Right lobe of liver (tissue), 6 donors: Measurements from ENCODE around the gene SLC41A3. TPM values are rescaled to one million over a fixed set of nuclear protein-coding genes. Genes with fewer than 3 reads are reported as not detected.

ENCODE experiments used
- ATAC-seq, 4 donors: fragments of 200-7000 bp; cut with Tn5 transposase; one replicate each; pipeline ENCODE4 v1.9.1; 2020; ENCODE audit warnings: mild to moderate bottlenecking in 4 of 4, moderate library complexity in 4 of 4
- DNase-seq, 3 donors: peaks; one replicate each; pipeline ENCODE4 v3.0.0-alpha.2; 2020
- H3K27ac ChIP-seq, 3 donors: fragments of 200-600 bp; one replicate each; pipeline ENCODE4 v1.8.0; 2022
- H3K27me3 ChIP-seq, 2 donors: fragments of 200-600 bp; one replicate each; pipeline ENCODE4 v1.8.0; 2022
- H3K36me3 ChIP-seq, 4 donors: fragments of 200-600 bp; sonication (generic) in 1 of 4; one replicate each; pipeline versions ENCODE4 v1.5.1 to v1.8.0; 2017 to 2022; ENCODE audit warnings: control low read depth in 1 of 4
- H3K4me1 ChIP-seq, 4 donors: fragments of 200-600 bp; sonication (generic) in 1 of 4; one replicate each; pipeline versions ENCODE4 v1.5.1 to v1.8.0; 2017 to 2022; ENCODE audit warnings: control low read depth in 1 of 4
- H3K4me3 ChIP-seq, 3 donors: fragments of 200-600 bp; one replicate each; pipeline ENCODE4 v1.8.0; 2022
- H3K9me3 ChIP-seq, 4 donors: fragments of 200-600 bp; sonication (generic) in 1 of 4; one replicate each; pipeline versions ENCODE4 v1.5.1 to v1.8.0; 2017 to 2022; ENCODE audit warnings: control low read depth in 1 of 4
- CTCF ChIP-seq, 4 donors: fragments of 200-600 bp in 3 of 4; fragments of 450-650 bp in 1 of 4; IDR thresholded peaks; one replicate each; pipeline versions ENCODE4 v1.5.1 to v1.8.0; 2016 to 2022; ENCODE audit warnings: antibody characterized with exemption in 4 of 4, mild to moderate bottlenecking in 2 of 4
- POLR2A ChIP-seq: fragments of 450-650 bp; IDR thresholded peaks from one replicate; pipeline ENCODE4 v1.6.1; 2017; ENCODE audit warnings: antibody characterized with exemption, mild to moderate bottlenecking
- WGBS: methylation state at CpG from one replicate; pipeline ENCODE4 v1.1.6; 2018; ENCODE audit warnings: low coverage, low lambda C conversion rate; ENCODE audit not compliant: insufficient coverage; ENCODE audit errors: missing lambda C conversion rate; 5-methylcytosine and 5-hydroxymethylcytosine counted together
- intact Hi-C, 2 donors: fragments of 100-400 bp; cut with DNase I; formaldehyde crosslinking; loops; one replicate each; pipeline versions ENCODE4 v1.11.2 to v1.14.1; 2022
- total RNA-seq, 6 experiments: library from RNA; depleted of rRNA in 2 of 6; stranded (reverse); fragments of >200 nt in 2 of 6; fragmentation: NEBNext Ultra II Directional in 3 of 6; extraction: Animal tissue kit (Norgen Biotek cat#: 25700) in 3 of 6; gene quantifications; one replicate each; pipeline versions ENCODE4 v1.1.0 to v1.2.4, GENCODE V29; 2016 to 2023
- donor health status: DM: no; HTN: yes; CAD: no.
- donor health status: DM: no; HTN: no; CAD: no.
- donor health status: DM: no; HTN: no; CAD: no.
- donor health status: DM: no; HTN: yes; CAD: no.
- donor health status: DM: no; HTN: yes; CAD: no.

The SLC41A3 gene
- total RNA-seq, 6 experiments from 2014 or later = 12.7 to 29.1 (median 15.9) TPM

- 83% methylated on average over 6 of the region's 18 CpGs for WGBS
- peak in 2 of 3 donors; percentile 39 to 47 for DNase-seq
- Histone ChIP-seq H3K27ac (no peak overlapping the region), H3K27me3 (no peaks in the 10 kb centered on the region), H3K4me3 (no peak overlapping the region), H3K9me3 (no peaks in the 10 kb centered on the region), H3K4me1 (no peaks in the 10 kb centered on the region), H3K36me3 (peaks cover 0 to 100% (median 49%) of the 10 kb centered on the region in 4 donors)
- TF ChIP-seq POLR2A (no peak), CTCF (IDR thresholded peaks at IDR 0.05) (no peak)
- ATAC-seq = no peak
- intact Hi-C loops = no loop called here
Measured at GRCh38 chr3:126111566-126112475, 27.9 kb upstream of the SLC41A3 start.

- peak in 2 of 3 donors; percentile 28 to 54 for DNase-seq
- H3K27ac ChIP-seq = no peak overlapping the region
- H3K27me3 ChIP-seq = no peaks in the 10 kb centered on the region
- H3K9me3 ChIP-seq = no peaks in the 10 kb centered on the region
- ATAC-seq = no peak
- WGBS = 83% methylated on average over 5 of the region's 10 CpGs
- TF ChIP-seq POLR2A = no peak
- no peak for TF ChIP-seq CTCF (IDR thresholded peaks at IDR 0.05)
- peaks cover 0 to 100% (median 49%) of the 10 kb centered on the region in 4 donors for H3K36me3 ChIP-seq
- H3K4me1 ChIP-seq = no peaks in the 10 kb centered on the region
- no peak overlapping the region for H3K4me3 ChIP-seq
- intact Hi-C loops = no loop called here
Measured at GRCh38 chr3:126111126-126111551, 27.2 kb upstream of the SLC41A3 start.

- Histone ChIP-seq H3K4me3 (no peak overlapping the region), H3K27me3 (no peaks in the 10 kb centered on the region), H3K36me3 (peaks cover 0 to 100% (median 48%) of the 10 kb centered on the region in 4 donors), H3K27ac (no peak overlapping the region), H3K4me1 (no peaks in the 10 kb centered on the region), H3K9me3 (no peaks in the 10 kb centered on the region)
- TF ChIP-seq POLR2A (no peak), CTCF (IDR thresholded peaks at IDR 0.05) (no peak)
- DNase-seq (peak in 1 of 3 donors; percentile 17), ATAC-seq (peak in 1 of 4 donors; percentile 1)
- intact Hi-C loops = no loop called here
- WGBS = 86% methylated on average over 9 of the region's 12 CpGs
Measured at GRCh38 chr3:126110431-126111125, 26.7 kb upstream of the SLC41A3 start.

- Histone ChIP-seq H3K4me3 (no peak overlapping the region), H3K9me3 (no peaks in the 10 kb centered on the region), H3K4me1 (no peaks in the 10 kb centered on the region), H3K27me3 (no peaks in the 10 kb centered on the region), H3K27ac (no peak overlapping the region), H3K36me3 (peaks cover 0 to 100% (median 48%) of the 10 kb centered on the region in 4 donors)
- TF ChIP-seq POLR2A (no peak), CTCF (IDR thresholded peaks at IDR 0.05) (no peak)
- DNase-seq (peak in 2 of 3 donors; percentile 46 to 50), ATAC-seq (peak in 1 of 4 donors; percentile 0)
- no CpG with 5 or more reads among the region's 10 CpGs for WGBS
- intact Hi-C loops = no loop called here
Measured at GRCh38 chr3:126109880-126110235, 25.9 kb upstream of the SLC41A3 start.
